Activated CD8-positive, alpha-beta T cell treated with anti-CD3 and anti-CD28 coated beads for 36 hours (primary cell): ENCODE results near the gene AHNAK2. TPM values are rescaled to one million over a fixed set of nuclear protein-coding genes. Genes with fewer than 3 reads are reported as not detected.
"Not testable (repeated sequence)": the region's sequence is repeated elsewhere in the genome, so short reads cannot be mapped to it uniquely, and the experiment has no call there.

Experiments used
- ATAC-seq: fragments of 200-7000 bp; cut with Tn5 transposase; one replicate; pipeline ENCODE4 v1.10.0; 2021; ENCODE audit warnings: mild to moderate bottlenecking, moderate library complexity
- CTCF ChIA-PET: fragments of 350-600 bp; sonication (Branson Sonifier 250); formaldehyde crosslinking; loops from one replicate; lab custom pipeline; 2021; ENCODE audit warnings: antibody characterized with exemption; lab: Charles Lee
- POLR2A ChIA-PET: fragments of 350-600 bp; sonication (Branson Sonifier 250); formaldehyde crosslinking; loops from one replicate; lab custom pipeline; 2021; ENCODE audit warnings: antibody characterized with exemption; lab: Charles Lee
- DNase-seq: peaks from one replicate; pipeline ENCODE4 v3.0.0-alpha.2; 2020
- H3K27ac Mint-ChIP-seq: one replicate; pipeline ENCODE4 v1.8.0; 2021; ENCODE audit warnings: mild to moderate bottlenecking, mixed read lengths
- H3K27me3 Mint-ChIP-seq: one replicate; pipeline ENCODE4 v1.8.0; 2021; ENCODE audit warnings: mixed read lengths
- H3K36me3 Mint-ChIP-seq: one replicate; pipeline ENCODE4 v1.8.0; 2021; ENCODE audit warnings: low read depth, mixed read lengths
- H3K4me1 Mint-ChIP-seq: one replicate; pipeline ENCODE4 v1.8.0; 2021; ENCODE audit warnings: low read depth, mixed read lengths
- H3K4me3 Mint-ChIP-seq: one replicate; pipeline ENCODE4 v1.8.0; 2021; ENCODE audit warnings: mild to moderate bottlenecking, moderate library complexity, mixed read lengths
- H3K9me3 Mint-ChIP-seq: one replicate; pipeline ENCODE4 v1.8.0; 2021; ENCODE audit warnings: mixed read lengths
- CTCF ChIP-seq: fragments of 200-600 bp; IDR thresholded peaks from one replicate; pipeline ENCODE4 v1.8.0; 2022; ENCODE audit warnings: antibody characterized with exemption, mild to moderate bottlenecking
- intact Hi-C: fragments of 100-400 bp; cut with micrococcal nuclease; formaldehyde crosslinking; loops from one replicate; pipeline ENCODE4 v1.10.0; 2022
- total RNA-seq, 2 experiments: library from RNA; stranded (reverse); gene quantifications; one replicate each; pipeline ENCODE4 v1.2.3, GENCODE V29; 2021

AHNAK2 gene
- total RNA-seq, 2 experiments from 2014 or later, result 0.02 TPM; not detected in 1

DNA sequence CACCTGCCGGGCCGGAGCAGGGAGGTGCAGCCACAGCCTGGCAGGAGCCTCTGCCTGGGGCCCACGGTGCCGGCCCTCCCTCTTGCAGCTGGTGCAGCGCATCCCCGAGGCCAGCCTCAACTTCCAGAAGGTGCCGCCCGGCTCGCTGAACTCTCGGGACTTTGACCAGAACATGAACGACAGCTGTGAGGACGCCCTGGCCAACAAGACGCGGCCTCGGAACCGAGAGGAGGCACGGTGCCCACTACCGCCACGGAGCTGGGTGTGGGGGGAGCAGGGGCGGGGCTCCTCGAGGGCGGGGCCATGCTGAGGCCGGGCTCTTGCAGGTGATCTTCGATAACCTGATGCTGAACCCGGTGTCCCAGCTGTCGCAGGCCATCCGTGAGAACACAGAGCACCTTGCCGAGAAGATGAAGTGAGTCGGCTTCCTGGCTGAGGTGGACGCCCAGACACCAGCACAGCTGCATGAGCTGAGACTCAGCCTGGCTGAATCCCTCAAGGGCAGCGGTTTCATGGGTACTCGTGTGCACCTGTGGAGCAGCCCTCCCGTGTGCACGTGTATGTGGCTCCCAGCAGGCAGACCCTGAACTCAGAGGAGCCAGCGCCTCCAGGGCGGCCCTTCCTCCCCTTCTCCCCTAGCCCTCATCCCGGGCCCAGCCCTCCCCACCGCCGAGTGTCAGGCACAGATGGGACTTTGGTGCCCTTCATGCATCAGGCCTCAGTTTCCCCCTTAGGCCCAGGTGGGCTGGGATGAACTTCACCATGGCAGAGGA is 84.6 kb downstream of the AHNAK2 start:
- DNase-seq (no peak), ATAC-seq (no peak)
- ChIA-PET CTCF (no interaction called here), POLR2A (no interaction called here)
- H3K9me3 Mint-ChIP-seq, result no peaks in the 10 kb centered on the region
- TF ChIP-seq CTCF, result no peak
- no peaks in the 10 kb centered on the region for H3K4me1 Mint-ChIP-seq
- no peak overlapping the region for H3K27ac Mint-ChIP-seq
- H3K36me3 Mint-ChIP-seq, result no peaks in the 10 kb centered on the region
- H3K27me3 Mint-ChIP-seq, result peaks cover 3% of the 10 kb centered on the region
- intact Hi-C loops, result no loop called here
- H3K4me3 Mint-ChIP-seq, result no peak overlapping the region

DNA sequence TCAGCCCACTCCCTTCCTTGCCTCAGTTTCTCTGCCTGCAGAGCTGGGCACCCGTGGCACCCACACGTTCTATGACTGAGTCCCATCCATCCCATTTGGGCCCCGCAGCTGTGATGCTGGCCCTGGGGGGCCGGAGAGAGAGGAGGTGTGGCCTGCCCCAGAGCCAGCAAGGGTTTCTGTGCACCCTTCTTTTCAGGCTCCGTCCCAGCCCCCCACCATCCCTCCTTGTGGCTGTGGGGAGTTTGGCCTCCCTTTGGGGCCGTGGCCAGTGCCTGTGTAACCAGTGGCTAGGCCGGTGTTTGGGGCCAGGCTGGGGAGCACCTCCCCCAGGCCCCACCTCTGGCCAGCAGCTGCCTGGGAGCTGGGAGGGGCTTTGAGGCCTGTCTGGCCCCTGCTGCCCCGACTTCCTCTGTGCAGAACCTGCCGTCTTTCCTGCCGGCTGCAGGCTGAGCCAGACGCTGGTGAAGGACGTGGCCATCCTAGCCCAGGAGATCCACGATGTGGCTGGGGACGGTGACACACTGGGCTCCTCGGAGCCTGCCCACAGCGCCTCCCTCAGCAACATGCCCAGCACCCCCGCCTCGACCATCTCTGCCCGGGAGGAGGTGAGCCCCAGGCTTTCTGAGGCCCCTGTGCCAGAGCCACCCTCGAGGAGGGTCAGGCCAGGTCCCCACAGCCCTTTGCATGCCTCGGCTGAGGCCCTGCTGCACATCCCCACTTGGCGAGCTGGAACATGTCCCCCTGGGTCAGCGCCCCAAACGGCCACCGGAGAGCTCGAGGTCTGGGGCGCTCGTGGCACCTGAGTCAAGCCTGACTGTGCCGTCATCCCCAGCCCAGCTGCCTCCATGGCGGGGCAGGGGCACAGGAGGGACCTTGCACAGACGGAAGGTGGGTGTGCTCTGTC is 85.4 kb downstream of the AHNAK2 start:
- TF ChIP-seq CTCF, result no peak
- POLR2A ChIA-PET, result no interaction called here
- Mint-ChIP-seq H3K27ac (no peak overlapping the region), H3K9me3 (no peaks in the 10 kb centered on the region), H3K36me3 (no peaks in the 10 kb centered on the region), H3K4me1 (no peaks in the 10 kb centered on the region), H3K27me3 (peaks cover 3% of the 10 kb centered on the region), H3K4me3 (no peak overlapping the region)
- intact Hi-C loops, result no loop called here
- DNase-seq (no peak), ATAC-seq (no peak)
- CTCF ChIA-PET, result no interaction called here

GRCh38 chr14:104891664-104892530 is 86.3 kb downstream of the AHNAK2 start:
- ATAC-seq, result no peak
- no peak for DNase-seq

GRCh38 chr14:104891121-104891551 is 87.0 kb downstream of the AHNAK2 start:
- intact Hi-C loops, result no loop called here
- TF ChIP-seq CTCF, result no peak
- no peaks in the 10 kb centered on the region for H3K4me1 Mint-ChIP-seq
- DNase-seq (no peak), ATAC-seq (no peak)
- CTCF ChIA-PET, result no interaction called here
- no peak overlapping the region for H3K4me3 Mint-ChIP-seq
- H3K27ac Mint-ChIP-seq, result no peak overlapping the region
- POLR2A ChIA-PET, result no interaction called here
- H3K27me3 Mint-ChIP-seq, result no peaks in the 10 kb centered on the region
- H3K36me3 Mint-ChIP-seq, result no peaks in the 10 kb centered on the region
- no peaks in the 10 kb centered on the region for H3K9me3 Mint-ChIP-seq

More at GRCh38 chr14:104891664-104892530, 86.3 kb downstream of the AHNAK2 start:
- no peak overlapping the region for H3K27ac Mint-ChIP-seq
- intact Hi-C loops, result no loop called here
- H3K4me3 Mint-ChIP-seq, result no peak overlapping the region
- H3K9me3 Mint-ChIP-seq, result no peaks in the 10 kb centered on the region
- H3K36me3 Mint-ChIP-seq, result no peaks in the 10 kb centered on the region
- H3K4me1 Mint-ChIP-seq, result no peaks in the 10 kb centered on the region
- TF ChIP-seq CTCF, result no peak
- ChIA-PET POLR2A (no interaction called here), CTCF (no interaction called here)
- peaks cover 3% of the 10 kb centered on the region for H3K27me3 Mint-ChIP-seq

- DNase-seq, CTCF ChIA-PET, POLR2A ChIA-PET, ATAC-seq, H3K4me1 Mint-ChIP-seq, intact Hi-C loops, H3K36me3 Mint-ChIP-seq, H3K4me3 Mint-ChIP-seq, H3K27me3 Mint-ChIP-seq, H3K27ac Mint-ChIP-seq, H3K9me3 Mint-ChIP-seq: not testable (repeated sequence)
Measured at GRCh38 chr14:104890292-104890691, 87.9 kb downstream of the AHNAK2 start.
